Measurements from ENCODE around the gene TMEM126A. TPM values are rescaled to one million over a fixed set of nuclear protein-coding genes. Genes with fewer than 3 reads are reported as not detected.
"Not testable (repeated sequence)": the region's sequence is repeated elsewhere in the genome, so short reads cannot be mapped to it uniquely, and the experiment has no call there.

The TMEM126A gene
- total and polyA plus RNA-seq, 4 donors = 30.7 to 49.0 (median 42.2) TPM

GRCh38 chr11:85665733-85666132, 18.0 kb downstream of the TMEM126A start:
- DNase-seq (ENCODE audit: low read depth in 4 of 6, low spot score in 6 of 6) = peak in 2 of 6 donors; percentile 14 to 42
- no peaks in the 10 kb centered on the region for H3K27me3 ChIP-seq (ENCODE audit: control insufficient read depth, insufficient read depth, low read length)
- no peaks in the 10 kb centered on the region for H3K36me3 ChIP-seq (ENCODE audit: control insufficient read depth, insufficient read depth, low read length)
- H3K27ac ChIP-seq (ENCODE audit: low read depth, low read length) = peak overlapping the region; percentile 100
- WGBS (ENCODE audit: insufficient coverage) = no CpG with 5 or more reads among the region's 5 CpGs
- no peaks in the 10 kb centered on the region for H3K9me3 ChIP-seq (ENCODE audit: control insufficient read depth, insufficient read depth, low read length)
- no peaks in the 10 kb centered on the region for H3K4me1 ChIP-seq (ENCODE audit: control insufficient read depth, insufficient read depth, low read length)
- no peak overlapping the region for H3K4me3 ChIP-seq (ENCODE audit: low read depth, low read length)

- WGBS (ENCODE audit: insufficient coverage) = no CpG with 5 or more reads among the region's 3 CpGs
- no peaks in the 10 kb centered on the region for H3K27me3 ChIP-seq (ENCODE audit: control insufficient read depth, insufficient read depth, low read length)
Observed at GRCh38 chr11:85666687-85667086, 18.9 kb downstream of the TMEM126A start.

GRCh38 chr11:85668157-85668556, 20.4 kb downstream of the TMEM126A start:
- Histone ChIP-seq H3K9me3 (ENCODE audit: control insufficient read depth, insufficient read depth, low read length) (no peaks in the 10 kb centered on the region), H3K27ac (ENCODE audit: low read depth, low read length) (no peak overlapping the region), H3K36me3 (ENCODE audit: control insufficient read depth, insufficient read depth, low read length) (no peaks in the 10 kb centered on the region), H3K27me3 (ENCODE audit: control insufficient read depth, insufficient read depth, low read length) (no peaks in the 10 kb centered on the region), H3K4me3 (ENCODE audit: low read depth, low read length) (no peak overlapping the region), H3K4me1 (ENCODE audit: control insufficient read depth, insufficient read depth, low read length) (no peaks in the 10 kb centered on the region)
- no CpG with 5 or more reads among the region's 1 CpG for WGBS (ENCODE audit: insufficient coverage)
- DNase-seq (ENCODE audit: low read depth in 4 of 6, low spot score in 6 of 6) = no peak

More at GRCh38 chr11:85666687-85667086, 18.9 kb downstream of the TMEM126A start:
- no peaks in the 10 kb centered on the region for H3K36me3 ChIP-seq (ENCODE audit: control insufficient read depth, insufficient read depth, low read length)
- no peak overlapping the region for H3K4me3 ChIP-seq (ENCODE audit: low read depth, low read length)
- H3K9me3 ChIP-seq (ENCODE audit: control insufficient read depth, insufficient read depth, low read length) = no peaks in the 10 kb centered on the region
- no peak overlapping the region for H3K27ac ChIP-seq (ENCODE audit: low read depth, low read length)
- H3K4me1 ChIP-seq (ENCODE audit: control insufficient read depth, insufficient read depth, low read length) = no peaks in the 10 kb centered on the region
- no peak for DNase-seq (ENCODE audit: low read depth in 4 of 6, low spot score in 6 of 6)

- not testable (repeated sequence) for DNase-seq (ENCODE audit: low read depth in 4 of 6, low spot score in 6 of 6); H3K4me1 ChIP-seq (ENCODE audit: control insufficient read depth, insufficient read depth, low read length); H3K36me3 ChIP-seq (ENCODE audit: control insufficient read depth, insufficient read depth, low read length); H3K27me3 ChIP-seq (ENCODE audit: control insufficient read depth, insufficient read depth, low read length); H3K4me3 ChIP-seq (ENCODE audit: low read depth, low read length); H3K27ac ChIP-seq (ENCODE audit: low read depth, low read length); H3K9me3 ChIP-seq (ENCODE audit: control insufficient read depth, insufficient read depth, low read length)
Observed at GRCh38 chr11:85670949-85671663, 23.3 kb downstream of the TMEM126A start.

- no peak overlapping the region for H3K4me3 ChIP-seq (ENCODE audit: low read depth, low read length)
- WGBS (ENCODE audit: insufficient coverage) = 83% methylated on average over 8 of the region's 8 CpGs
- no peaks in the 10 kb centered on the region for H3K9me3 ChIP-seq (ENCODE audit: control insufficient read depth, insufficient read depth, low read length)
- no peaks in the 10 kb centered on the region for H3K27me3 ChIP-seq (ENCODE audit: control insufficient read depth, insufficient read depth, low read length)
- H3K4me1 ChIP-seq (ENCODE audit: control insufficient read depth, insufficient read depth, low read length) = no peaks in the 10 kb centered on the region
- H3K36me3 ChIP-seq (ENCODE audit: control insufficient read depth, insufficient read depth, low read length) = no peaks in the 10 kb centered on the region
- no peak for DNase-seq (ENCODE audit: low read depth in 4 of 6, low spot score in 6 of 6)
- no peak overlapping the region for H3K27ac ChIP-seq (ENCODE audit: low read depth, low read length)
Observed at GRCh38 chr11:85672105-85672902, 24.5 kb downstream of the TMEM126A start.

GRCh38 chr11:85673393-85673792, 25.6 kb downstream of the TMEM126A start:
- Histone ChIP-seq H3K9me3 (ENCODE audit: control insufficient read depth, insufficient read depth, low read length) (no peaks in the 10 kb centered on the region), H3K27me3 (ENCODE audit: control insufficient read depth, insufficient read depth, low read length) (no peaks in the 10 kb centered on the region), H3K27ac (ENCODE audit: low read depth, low read length) (no peak overlapping the region), H3K36me3 (ENCODE audit: control insufficient read depth, insufficient read depth, low read length) (no peaks in the 10 kb centered on the region), H3K4me3 (ENCODE audit: low read depth, low read length) (no peak overlapping the region), H3K4me1 (ENCODE audit: control insufficient read depth, insufficient read depth, low read length) (no peaks in the 10 kb centered on the region)
- WGBS (ENCODE audit: insufficient coverage) = 100% methylated on average over 1 of the region's 3 CpGs
- no peak for DNase-seq (ENCODE audit: low read depth in 4 of 6, low spot score in 6 of 6)

GRCh38 chr11:85679576-85679975, 31.8 kb downstream of the TMEM126A start:
- Histone ChIP-seq H3K36me3 (ENCODE audit: control insufficient read depth, insufficient read depth, low read length) (no peaks in the 10 kb centered on the region), H3K9me3 (ENCODE audit: control insufficient read depth, insufficient read depth, low read length) (no peaks in the 10 kb centered on the region), H3K4me3 (ENCODE audit: low read depth, low read length) (no peak overlapping the region), H3K27ac (ENCODE audit: low read depth, low read length) (no peak overlapping the region), H3K4me1 (ENCODE audit: control insufficient read depth, insufficient read depth, low read length) (no peaks in the 10 kb centered on the region), H3K27me3 (ENCODE audit: control insufficient read depth, insufficient read depth, low read length) (no peaks in the 10 kb centered on the region)
- 100% methylated on average over 1 of the region's 4 CpGs for WGBS (ENCODE audit: insufficient coverage)
- no peak for DNase-seq (ENCODE audit: low read depth in 4 of 6, low spot score in 6 of 6)

- Histone ChIP-seq H3K4me3 (ENCODE audit: low read depth, low read length) (no peak overlapping the region), H3K36me3 (ENCODE audit: control insufficient read depth, insufficient read depth, low read length) (no peaks in the 10 kb centered on the region), H3K27me3 (ENCODE audit: control insufficient read depth, insufficient read depth, low read length) (no peaks in the 10 kb centered on the region), H3K4me1 (ENCODE audit: control insufficient read depth, insufficient read depth, low read length) (peaks cover 11% of the 10 kb centered on the region), H3K9me3 (ENCODE audit: control insufficient read depth, insufficient read depth, low read length) (no peaks in the 10 kb centered on the region), H3K27ac (ENCODE audit: low read depth, low read length) (no peak overlapping the region)
- no peak for DNase-seq (ENCODE audit: low read depth in 4 of 6, low spot score in 6 of 6)
- WGBS (ENCODE audit: insufficient coverage) = 20% methylated on average over 1 of the region's 1 CpG
Observed at GRCh38 chr11:85680897-85681296, 33.1 kb downstream of the TMEM126A start.

GRCh38 chr11:85682330-85683305, 34.9 kb downstream of the TMEM126A start:
- Histone ChIP-seq H3K27ac (ENCODE audit: low read depth, low read length) (no peak overlapping the region), H3K36me3 (ENCODE audit: control insufficient read depth, insufficient read depth, low read length) (no peaks in the 10 kb centered on the region), H3K9me3 (ENCODE audit: control insufficient read depth, insufficient read depth, low read length) (no peaks in the 10 kb centered on the region), H3K4me1 (ENCODE audit: control insufficient read depth, insufficient read depth, low read length) (peaks cover 11% of the 10 kb centered on the region), H3K4me3 (ENCODE audit: low read depth, low read length) (peak overlapping the region; percentile 64), H3K27me3 (ENCODE audit: control insufficient read depth, insufficient read depth, low read length) (no peaks in the 10 kb centered on the region)
- 33% methylated on average over 40 of the region's 43 CpGs for WGBS (ENCODE audit: insufficient coverage)
- peak in 5 of 6 donors; percentile 58 to 95 (median 75) for DNase-seq (ENCODE audit: low read depth in 4 of 6, low spot score in 6 of 6)

All from spinal cord (tissue), 10 donors.